GM19328 (cell line): ENCODE results near the gene HMGB3.
"Not testable (repeated sequence)": the region's sequence is repeated elsewhere in the genome, so short reads cannot be mapped to it uniquely, and the experiment has no call there.

Experiments used
- ATAC-seq: cut with Tn5 transposase; IDR thresholded peaks from one replicate; pipeline ENCODE4 v1.9.1; 2021; ENCODE audit warnings: mild to moderate bottlenecking, moderate library complexity; ENCODE audit not compliant: unreplicated experiment

The HMGB3 gene

DNA sequence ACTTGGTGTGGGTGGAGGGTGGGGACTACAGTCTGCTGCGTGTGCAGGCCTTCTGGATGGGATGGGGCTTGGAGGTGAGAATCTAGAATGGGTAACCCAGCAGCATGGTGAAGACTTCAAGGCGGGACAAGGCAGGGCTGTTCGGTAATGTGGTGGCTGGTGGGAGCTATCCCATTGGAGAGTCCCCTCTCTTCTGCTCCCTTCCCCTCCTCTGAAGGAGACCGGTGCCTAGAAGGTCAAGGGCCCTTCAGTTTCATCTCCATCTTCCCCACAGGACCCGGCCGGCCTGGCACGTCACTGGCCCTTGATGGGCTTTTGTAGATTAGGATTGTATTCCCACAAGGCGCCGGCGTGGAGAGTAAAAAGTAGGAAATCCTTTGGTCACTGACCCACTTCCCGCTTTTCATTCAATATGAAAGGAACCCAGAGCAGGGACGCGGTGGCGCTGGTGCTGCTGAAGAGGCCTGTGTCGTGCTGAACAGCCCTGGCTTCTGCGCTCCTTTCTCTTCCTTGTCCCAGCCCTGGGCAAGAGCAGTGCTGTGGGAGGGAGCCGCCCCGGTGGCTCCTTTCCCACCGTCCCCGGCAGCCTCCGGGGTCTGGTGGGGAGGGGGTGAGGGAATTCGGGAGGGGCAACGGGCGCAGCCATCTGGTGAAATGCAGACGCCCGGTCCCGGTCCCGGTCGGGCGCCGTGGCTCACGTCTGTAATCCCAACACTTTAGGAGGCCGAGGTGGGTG lies 7.3 kb upstream of the HMGB3 start:
- ATAC-seq, result no peak

DNA sequence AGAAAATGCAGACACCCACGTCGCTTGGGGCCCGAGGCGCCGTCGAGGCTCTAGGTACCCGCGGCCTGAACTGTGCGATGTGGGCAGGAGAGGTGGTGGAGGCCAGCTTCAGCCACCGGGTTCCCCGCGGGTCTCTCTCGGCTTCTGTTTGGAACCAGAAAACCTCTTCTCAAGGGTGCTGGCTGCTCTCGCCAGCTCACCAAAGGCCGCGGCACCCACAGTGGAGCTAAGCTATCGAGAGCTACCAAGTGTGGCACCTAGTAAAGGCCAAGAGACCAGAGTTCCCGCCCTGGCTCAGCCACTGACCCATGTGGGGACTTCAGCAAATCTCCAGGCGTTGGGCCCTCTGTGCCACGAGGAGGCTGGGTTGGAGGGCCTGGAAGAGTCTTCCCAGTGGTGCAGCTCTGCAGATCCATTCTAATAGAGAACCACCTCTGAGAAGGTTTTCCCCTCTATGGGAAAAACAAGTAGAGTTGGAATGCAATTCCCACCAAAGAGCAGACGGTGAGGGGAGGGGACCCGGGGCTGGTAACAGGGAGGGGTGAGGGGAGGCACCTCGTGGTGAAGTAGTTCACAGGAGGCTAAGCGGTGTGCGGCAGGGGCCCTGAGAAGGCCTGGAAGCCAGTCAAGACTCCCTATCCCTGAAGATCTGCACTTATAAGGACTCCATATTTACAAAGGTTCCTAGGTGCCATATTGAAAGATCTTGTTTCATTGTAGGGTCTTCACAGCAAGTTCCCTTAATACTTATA lies 5.5 kb upstream of the HMGB3 start:
- no peak for ATAC-seq

DNA sequence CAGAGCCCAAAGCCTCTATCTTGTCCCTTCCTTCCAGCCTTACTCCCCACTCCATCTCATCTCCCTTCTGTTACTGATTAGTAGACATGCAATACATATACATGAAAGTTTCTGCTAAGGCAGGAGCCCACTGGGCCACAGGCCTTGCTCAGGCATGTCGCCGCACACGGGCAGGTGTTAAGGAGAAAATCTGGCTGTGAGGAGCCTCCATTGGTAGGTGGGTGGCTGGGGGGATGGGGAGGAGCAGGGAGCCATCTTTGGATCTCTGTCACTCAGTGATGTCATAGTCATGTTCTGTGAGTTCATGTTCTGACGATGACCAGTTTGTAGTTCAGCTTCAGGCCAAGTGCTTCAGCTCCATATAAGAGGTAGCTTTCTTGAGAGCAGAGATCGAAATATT lies 2.9 kb upstream of the HMGB3 start:
- ATAC-seq, result no peak

DNA sequence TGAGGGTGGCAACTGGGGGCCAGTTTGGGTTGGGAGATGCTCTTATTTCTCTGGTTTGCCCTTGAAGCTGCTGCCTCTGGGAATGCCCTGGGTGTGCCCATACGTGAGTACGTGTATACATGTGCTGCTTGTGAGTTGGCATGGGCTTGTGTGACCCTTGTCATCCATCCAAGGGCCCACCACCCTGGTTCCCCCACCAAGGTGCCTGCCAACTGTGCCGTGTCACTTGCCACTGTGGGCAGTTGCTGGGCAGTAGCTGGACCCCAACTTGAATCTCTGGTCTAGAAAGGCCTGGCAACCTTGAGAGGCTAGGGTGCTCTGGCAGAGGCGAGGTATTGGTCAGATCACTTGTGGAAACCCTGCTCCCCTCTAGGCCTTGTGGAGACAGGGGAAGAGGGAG lies 2.4 kb upstream of the HMGB3 start:
- ATAC-seq, result no peak

DNA sequence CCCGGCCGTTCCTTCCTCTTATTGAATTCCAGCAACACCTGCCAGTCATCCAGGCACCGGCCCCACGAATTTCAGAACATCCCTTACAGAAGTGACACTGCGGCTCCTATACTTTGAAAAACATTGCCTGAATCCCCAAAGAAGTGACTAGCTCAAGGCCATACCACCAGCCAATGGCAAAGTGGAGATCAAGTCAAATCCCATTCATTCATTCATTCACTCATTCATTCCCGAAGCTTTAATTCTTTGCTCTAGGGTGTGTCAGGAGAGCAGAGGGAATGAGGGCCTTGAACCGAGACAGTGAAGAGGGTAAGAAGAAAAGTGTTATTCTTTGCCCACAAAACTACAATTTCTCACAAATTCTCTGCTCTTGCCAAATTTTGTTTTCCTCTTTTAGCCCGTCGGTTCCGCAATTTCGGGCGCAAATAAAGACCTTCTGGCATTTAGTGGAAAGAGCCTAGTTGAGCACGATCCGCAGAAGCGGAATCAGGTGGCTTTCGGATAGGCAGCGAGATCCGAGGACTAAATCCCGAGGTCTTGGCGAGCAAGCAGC lies 824 bp upstream of the HMGB3 start:
- no peak for ATAC-seq

DNA sequence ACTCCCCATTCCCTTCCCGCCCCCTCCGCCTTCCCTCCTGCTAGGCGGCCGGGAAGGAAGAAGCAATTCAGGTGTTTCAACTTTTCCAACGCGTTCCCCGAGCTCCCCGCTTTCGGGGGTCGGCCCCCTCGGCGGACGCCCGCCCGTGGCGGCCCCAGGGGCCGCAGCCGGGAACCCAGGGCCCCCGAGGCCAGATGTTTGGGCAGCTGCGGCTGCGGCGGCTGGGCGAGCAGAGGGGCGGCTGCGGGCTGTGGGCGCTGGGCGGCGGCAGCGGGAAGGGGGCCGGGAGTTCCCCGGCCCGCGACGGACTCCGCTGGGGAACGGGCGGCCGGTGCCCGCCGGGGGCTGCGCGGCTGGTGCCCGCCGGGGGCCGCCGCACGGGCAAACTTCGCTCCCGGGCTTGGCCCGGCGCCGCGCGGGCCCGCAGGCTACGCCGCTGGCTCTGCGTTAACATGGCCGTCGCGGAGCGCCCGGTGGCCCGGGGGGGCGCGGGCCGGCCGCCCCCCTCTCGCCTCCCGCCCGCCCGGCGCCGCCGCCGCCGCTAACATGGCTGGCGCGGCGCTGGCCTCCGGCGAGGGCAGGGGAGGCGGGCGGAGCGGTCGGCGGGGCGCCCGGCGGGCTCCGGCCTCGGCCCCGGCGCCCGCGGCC lies 510 bp downstream of the HMGB3 start:
- ATAC-seq, result peak; percentile 19

DNA sequence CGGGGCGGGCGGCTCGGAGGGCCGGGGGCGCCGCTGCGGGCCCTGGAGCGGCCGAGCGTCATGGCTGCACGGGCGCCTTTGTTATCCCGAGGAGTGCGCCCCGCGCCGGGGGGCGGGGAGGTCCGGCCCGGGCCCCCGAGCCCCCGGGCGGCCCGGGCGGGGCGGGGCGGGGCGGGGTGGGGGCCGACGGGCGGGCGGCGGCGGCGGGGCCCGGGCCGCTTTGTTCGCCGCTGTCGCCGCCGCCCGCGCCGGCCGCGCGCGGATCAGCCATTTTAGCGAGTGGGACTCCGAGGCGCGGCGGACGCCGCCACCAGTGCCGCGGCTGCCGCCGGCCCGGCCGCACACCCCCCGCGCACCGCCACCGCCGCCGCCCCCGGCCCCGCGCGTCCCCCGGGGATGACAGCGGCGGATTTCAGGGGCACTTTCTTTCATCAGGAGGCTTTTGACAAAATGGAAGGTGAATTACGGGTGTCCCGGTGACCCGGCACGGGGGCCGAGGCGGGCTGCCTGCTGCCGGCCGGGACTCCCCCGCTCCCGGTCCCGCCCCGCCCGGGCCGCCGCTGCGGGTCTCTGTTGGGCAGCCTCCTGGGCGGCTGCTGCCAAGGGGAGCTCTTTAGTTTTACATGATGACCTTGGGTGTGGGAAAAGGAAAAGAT lies 1.2 kb downstream of the HMGB3 start:
- peak; percentile 8 for ATAC-seq

DNA sequence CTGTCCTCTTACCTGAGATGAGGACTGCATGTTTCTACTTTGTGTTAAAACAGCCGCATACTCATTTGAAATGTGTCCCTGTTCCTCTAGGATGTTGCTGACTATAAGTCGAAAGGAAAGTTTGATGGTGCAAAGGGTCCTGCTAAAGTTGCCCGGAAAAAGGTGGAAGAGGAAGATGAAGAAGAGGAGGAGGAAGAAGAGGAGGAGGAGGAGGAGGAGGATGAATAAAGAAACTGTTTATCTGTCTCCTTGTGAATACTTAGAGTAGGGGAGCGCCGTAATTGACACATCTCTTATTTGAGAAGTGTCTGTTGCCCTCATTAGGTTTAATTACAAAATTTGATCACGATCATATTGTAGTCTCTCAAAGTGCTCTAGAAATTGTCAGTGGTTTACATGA lies 4.6 kb downstream of the HMGB3 start:
- not testable (repeated sequence) for ATAC-seq

DNA sequence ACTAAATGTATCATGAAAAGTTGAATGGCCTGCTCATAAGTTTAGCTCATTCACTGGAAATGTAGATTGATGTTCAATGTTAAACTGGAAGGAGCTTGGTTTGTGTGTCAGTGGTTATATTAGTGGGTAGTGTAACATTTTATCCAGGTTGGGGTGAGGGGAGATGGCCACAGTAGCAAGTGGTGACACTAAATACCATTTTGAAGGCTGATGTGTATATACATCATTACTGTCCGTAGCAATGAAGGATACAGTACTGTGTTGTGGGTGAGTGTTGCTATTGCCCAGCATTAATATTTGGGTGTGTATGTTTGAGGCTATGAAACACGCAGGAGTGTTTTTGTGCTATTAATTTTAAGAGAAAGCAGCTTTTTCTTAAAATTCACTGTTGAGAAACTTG lies 6.3 kb downstream of the HMGB3 start:
- ATAC-seq, result no peak

DNA sequence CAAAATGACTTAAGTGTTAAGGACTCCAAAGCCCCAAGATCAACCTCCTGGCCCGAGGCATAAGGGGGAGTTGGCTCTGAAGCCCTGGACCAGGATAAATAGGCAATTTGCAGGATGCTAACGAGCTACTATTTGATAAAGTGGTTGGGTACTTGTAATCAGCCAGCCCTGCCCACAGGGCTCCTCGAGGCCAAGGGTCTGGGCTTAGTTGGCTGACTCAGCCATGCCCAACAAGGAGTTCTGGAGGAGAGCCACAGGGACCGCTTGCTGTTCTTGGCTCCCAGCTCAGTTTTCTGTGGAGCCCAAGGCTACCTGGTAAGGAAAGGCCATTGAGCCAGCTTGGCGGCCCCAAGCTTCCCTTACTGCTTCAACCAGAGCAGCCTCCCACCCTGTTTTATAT lies 7.8 kb downstream of the HMGB3 start:
- no peak for ATAC-seq

DNA sequence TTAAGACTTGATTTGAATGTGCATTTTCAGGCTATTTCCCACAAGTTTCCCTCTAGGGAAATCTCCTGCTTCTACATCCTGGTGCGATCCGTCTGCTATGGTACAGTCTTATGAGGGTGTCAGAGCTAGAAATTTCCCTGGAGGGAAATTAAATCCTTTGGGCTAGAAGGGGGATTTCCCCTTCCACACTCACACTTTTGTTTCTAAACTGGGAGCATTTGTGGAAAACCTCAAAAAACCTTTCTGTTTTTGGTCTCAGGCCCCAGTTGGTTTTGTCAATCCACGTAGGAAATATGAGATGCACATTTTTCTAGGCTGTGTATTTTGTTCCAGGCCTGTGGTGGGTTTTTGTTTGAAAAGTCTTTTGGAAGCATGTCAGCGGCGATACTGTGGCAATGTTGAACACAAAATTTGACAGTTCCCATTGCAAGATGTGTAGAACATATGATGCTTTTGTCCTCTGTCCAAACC lies 17.8 kb downstream of the HMGB3 start:
- ATAC-seq, result no peak

DNA sequence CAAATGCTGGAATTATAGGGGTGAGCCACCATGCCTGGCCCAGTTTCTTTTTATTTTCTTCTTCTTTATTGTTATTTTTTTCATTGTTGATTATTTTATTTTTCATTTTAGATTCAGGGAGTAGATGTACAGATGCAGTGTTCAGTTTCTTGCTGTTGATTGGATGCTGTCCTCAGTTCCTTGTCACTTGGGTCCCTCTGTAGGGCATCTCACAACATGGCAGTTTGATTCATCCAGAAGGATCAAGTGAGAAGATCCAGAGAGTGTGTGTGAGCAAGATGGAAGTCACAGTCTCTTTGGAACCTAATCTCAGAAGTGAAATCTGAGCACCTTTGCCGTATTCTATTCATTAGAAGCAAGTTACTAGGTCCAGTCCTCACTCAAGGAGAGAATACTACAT lies 20.9 kb downstream of the HMGB3 start:
- no peak for ATAC-seq

DNA sequence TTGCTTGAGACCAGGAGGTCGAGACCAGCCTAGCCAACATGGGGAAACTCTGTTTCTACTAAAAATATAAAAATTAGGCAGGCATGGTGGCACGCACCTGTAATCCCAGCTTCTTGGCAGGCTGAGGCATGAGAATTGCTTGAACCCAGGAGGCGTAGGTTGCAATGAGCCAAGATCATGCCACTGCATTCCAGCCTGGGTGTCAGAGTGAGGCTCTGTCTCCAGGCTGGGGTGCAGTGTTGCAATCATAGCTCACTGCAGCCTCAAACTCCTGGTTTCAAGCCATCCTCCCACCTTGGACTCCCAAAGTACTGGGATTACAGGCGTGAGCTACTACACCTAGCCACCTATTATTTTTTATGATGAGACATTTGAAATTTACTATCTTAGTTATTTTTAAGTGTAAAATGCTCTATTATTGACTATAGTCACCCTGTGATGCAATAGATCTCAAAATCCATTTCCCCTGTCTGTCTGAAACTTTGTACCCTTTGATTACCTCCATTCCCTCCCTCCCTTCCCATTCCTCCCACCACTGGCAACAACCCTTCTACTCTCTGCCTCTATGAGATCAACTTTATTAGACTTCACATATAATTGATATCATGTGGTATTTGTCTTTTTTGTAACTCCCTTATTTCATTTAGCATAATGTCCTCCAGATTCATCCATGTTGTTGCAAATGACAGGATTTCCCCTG lies 23.4 kb downstream of the HMGB3 start:
- ATAC-seq, result no peak

DNA sequence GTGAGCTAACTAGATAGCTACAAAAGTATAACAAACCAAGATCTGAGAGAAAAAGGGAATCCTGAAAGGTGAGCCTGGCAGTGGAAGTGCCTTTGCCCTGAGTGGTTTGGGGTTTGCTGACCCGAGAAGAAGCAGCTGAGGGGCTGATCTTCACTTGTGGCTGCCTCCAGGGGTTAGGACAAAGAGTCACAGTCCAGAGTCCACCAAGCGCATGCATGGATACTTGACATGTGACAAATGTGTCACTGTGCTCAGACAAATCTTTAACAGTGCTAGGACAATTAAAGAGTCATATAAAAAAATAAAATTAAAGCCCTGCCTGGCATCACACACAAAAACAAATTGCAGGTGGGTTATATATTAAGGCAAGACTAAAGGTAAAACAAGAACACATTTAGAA lies 26.4 kb downstream of the HMGB3 start:
- no peak for ATAC-seq

DNA sequence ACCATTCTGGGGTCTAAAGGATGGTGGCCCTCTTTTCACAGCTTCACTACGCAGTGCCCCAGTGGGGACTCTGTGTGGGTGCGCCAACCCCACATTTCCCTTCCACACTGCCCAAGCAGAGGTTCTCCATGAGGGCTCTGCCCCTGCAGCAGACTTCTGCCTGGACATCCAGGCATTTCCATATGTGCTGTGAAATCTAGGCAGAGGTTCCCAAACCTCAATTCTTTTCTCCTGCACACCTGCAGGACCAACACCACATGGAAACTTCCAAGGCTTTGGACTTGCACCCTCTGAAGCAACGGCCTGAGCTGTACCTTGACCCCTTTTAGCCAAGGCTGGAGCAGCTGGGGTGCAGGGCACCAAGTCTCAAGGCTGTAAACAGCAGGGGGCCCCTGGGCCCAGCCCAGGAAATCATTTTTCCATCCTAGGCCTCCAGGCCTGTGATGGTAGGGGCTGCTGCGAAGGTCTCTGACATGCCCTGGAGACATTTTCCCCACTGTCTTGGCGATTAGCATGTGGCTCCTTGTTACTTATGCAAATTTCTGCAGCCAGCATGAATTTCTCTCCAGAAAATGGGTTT lies 30.1 kb downstream of the HMGB3 start:
- ATAC-seq, result no peak

DNA sequence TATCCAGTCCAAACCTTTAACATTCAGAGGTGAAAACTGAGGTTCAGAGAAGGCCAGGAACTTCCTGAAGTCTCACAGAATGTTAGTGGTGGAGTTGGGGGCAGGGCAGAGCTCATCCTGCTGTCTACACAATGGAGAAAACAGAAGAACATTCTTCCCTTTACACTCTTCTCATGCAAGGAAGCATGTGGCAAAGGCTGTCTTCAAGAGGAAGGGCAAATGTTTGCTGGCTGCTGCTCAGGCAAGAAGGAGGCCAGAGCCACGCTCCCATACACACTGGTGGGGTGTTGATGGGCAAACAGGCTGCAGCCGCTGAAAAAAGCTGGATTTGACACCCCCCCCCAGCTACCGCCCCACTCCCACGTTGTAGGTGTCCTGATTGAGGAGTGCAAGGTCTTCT lies 32.5 kb downstream of the HMGB3 start:
- no peak for ATAC-seq

DNA sequence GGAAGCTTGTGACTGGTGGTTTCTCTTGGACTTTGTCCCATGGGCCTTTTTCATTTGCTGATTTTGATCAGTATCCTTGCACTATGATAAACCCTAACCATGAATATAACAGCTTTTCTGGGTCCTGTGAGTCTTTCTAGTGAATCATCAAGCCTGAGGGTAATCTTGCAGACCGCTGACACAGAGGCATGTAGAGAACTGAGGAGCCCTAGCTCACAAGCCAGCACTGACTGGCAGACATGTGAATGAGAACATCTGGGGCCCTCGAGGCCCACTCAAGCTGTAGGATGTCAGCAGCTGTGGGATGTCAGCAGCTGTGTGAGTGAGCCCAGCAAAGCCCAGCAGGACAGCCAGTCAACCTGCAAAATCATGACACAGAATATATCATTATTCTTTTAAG lies 36.7 kb downstream of the HMGB3 start:
- no peak for ATAC-seq

DNA sequence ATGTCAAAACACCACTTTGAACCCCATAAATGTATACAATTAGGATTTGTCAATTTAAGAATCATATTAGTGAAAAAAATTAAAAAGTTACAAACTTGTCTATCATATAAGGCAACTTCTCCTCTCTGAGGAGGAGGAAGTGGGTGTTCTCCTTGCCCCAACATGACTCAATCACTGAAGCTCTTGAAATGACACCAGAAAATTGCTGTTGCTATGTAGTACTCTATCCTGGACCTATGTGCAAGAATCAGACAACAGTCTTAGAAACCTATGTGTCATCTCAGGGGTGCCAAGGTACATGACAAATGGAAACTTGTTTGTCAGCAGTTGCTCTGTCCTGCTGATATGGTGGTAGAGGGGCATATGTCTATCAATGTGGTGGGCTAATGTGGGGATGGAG lies 47.7 kb downstream of the HMGB3 start:
- ATAC-seq, result no peak

DNA sequence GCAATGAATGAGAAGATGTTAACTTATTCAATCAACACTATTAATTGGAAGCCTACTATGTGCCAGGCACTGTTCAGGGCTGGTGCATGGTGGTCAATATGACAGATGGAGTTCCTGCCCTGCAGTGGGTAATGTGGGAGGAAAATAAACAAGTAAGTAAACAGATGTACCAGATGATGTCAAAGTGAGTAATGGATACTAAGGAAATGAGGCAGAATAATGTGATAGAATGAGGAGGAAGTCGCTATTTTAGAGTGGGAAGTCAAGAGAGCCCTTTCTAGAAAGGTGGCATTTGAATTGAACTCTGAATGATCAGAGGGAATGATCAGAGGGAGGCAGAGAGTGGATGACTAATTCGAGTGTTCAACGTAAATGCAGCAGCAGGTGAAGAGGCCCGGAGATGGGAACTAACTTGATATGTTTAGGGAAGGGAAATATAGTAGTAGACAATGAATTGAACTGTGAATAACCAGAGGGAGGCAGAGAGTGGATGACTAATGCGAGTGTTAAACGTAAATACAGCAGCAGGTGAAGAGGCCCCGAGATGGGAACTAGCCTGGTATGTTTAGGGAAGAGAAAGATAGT lies 48.3 kb downstream of the HMGB3 start:
- ATAC-seq, result no peak

DNA sequence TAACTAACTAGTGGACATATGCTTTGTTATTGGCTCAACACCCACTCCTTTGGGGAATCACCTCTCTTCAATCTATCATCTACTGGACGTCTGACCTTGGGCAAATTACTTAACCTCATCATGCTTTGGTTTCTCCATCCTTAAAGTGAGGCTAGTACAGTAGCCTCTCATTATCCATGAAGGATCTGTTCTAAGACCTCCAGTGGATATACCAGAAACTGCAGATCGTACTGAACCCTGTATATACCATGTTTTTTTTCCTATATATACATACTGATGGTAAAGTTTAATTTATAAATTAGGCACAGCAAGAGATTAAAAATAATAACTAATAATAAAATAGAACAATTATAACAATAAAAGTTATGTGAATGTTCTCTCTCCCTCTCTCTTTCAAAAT lies 56.2 kb downstream of the HMGB3 start:
- ATAC-seq, result no peak
